K562 (cell line): ENCODE measurements around the gene ADGRD1. TPM values are rescaled to one million over a fixed set of nuclear protein-coding genes. Genes with fewer than 3 reads are reported as not detected.

Experiments used
- BCL6 ChIP-seq: fragments of 250-450 bp; sonication (Bioruptor Pico); IDR thresholded peaks from 2 replicates; pipeline ENCODE4 v1.4.0; 2020
- BRF2 ChIP-seq: IDR thresholded peaks from 3 replicates; pipeline ENCODE4 v1.6.1; 2011; ENCODE audit warnings: borderline replicate concordance, mild to moderate bottlenecking; ENCODE audit not compliant: insufficient read length, insufficient read depth
- CXXC5 ChIP-seq: fragments of 250-450 bp; sonication (Bioruptor Pico); IDR thresholded peaks from 2 replicates; pipeline ENCODE4 v1.8.0; 2022; ENCODE audit warnings: inconsistent platforms, mild to moderate bottlenecking, moderate library complexity
- PBX2 ChIP-seq, 2 experiments: IDR thresholded peaks in 1 of 2; conservative IDR thresholded peaks in 1 of 2; 2 replicates each; pipeline ENCODE4 v1.6.1; 2016; ENCODE audit warnings: low read depth in 2 of 2, mild to moderate bottlenecking in 1 of 2, missing compliant biosample characterization in 1 of 2, missing genetic modification characterization in 1 of 2, moderate library complexity in 1 of 2
- RREB1 ChIP-seq: fragments of 250-450 bp; sonication (Bioruptor Pico); IDR thresholded peaks from 2 replicates; pipeline ENCODE4 v1.4.0; 2020
- SIX5 ChIP-seq, 2 experiments: IDR thresholded peaks; 2 replicates each; pipeline ENCODE4 v1.6.1; 2011; ENCODE audit warnings: low read length in 2 of 2, borderline replicate concordance in 1 of 2, low read depth in 1 of 2, mild to moderate bottlenecking in 1 of 2, moderate library complexity in 1 of 2; ENCODE audit not compliant: insufficient read depth in 1 of 2
- ZNF224 ChIP-seq: sonication (generic); formaldehyde crosslinking; IDR thresholded peaks from 2 replicates; pipeline ENCODE4 v1.8.0; 2022; ENCODE audit warnings: mild to moderate bottlenecking, missing genetic modification reagents
- ZNF398 ChIP-seq: fragments of 250-450 bp; sonication (Bioruptor Pico); IDR thresholded peaks from 2 replicates; pipeline ENCODE4 v1.8.0; 2021; ENCODE audit warnings: moderate library complexity, mild to moderate bottlenecking, inconsistent platforms
- polyA plus RNA-seq, 8 experiments: library from polyadenylated mRNA; depleted of rRNA in 4 of 8; stranded (reverse) in 5 of 8; unstranded in 3 of 8; fragments of >200 nt; fragmentation: Nextera tagmentation in 2 of 8; fragmentation: Illumina TruSeq in 1 of 8; extraction: Ambion mirVana in 2 of 8; extraction: Trizol in 1 of 8; gene quantifications; 2 replicates each; pipeline versions ENCODE4 v1.2.1 to v1.2.3, GENCODE V29; 2011 to 2014; ENCODE audit warnings: inconsistent platforms in 1 of 8, missing spikeins in 1 of 8
- total RNA-seq, 7 experiments: library from RNA; depleted of rRNA in 6 of 7; stranded (reverse); fragments of >200 nt in 6 of 7; fragmentation: Illumina TruSeq in 2 of 7; extraction: Trizol in 2 of 7; gene quantifications; 2 replicates each; pipeline versions ENCODE4 v1.2.1 to v1.2.3, GENCODE V29; 2011 to 2021; ENCODE audit warnings: low replicate concordance in 1 of 7

ADGRD1 gene
- total and polyA plus RNA-seq, 9 of the 15 experiments (the other 6 are each of a cell fraction or from before 2014, with no cell fraction given) = 1.7 to 11.7 (median 3.3) TPM

GRCh38 chr12:131120831-131121271 lies 167.1 kb downstream of the ADGRD1 start (continued):
- TF ChIP-seq RREB1 (CRISPR knock-in tag) = no peak
- TF ChIP-seq BRF2 = no peak
- TF ChIP-seq PBX2 (CRISPR knock-in tag; IDR thresholded peaks at IDR 0.05; ENCODE audit: low read depth) = no peak
- TF ChIP-seq PBX2 (tag; conservative IDR thresholded peaks at IDR 0.05; ENCODE audit: low read depth) = no peak
- no peak for TF ChIP-seq CXXC5 (CRISPR knock-in tag)
- no peak for TF ChIP-seq SIX5 (IDR thresholded peaks at IDR 0.05; ENCODE audit: borderline replicate concordance in 1 of 2, insufficient read depth in 1 of 2, low read depth in 1 of 2, low read length in 2 of 2)
- TF ChIP-seq BCL6 (CRISPR knock-in tag) = no peak
- TF ChIP-seq ZNF224 = no peak
- TF ChIP-seq ZNF398 = no peak
